ENCODE results near the gene THG1L. TPM values are rescaled to one million over a fixed set of nuclear protein-coding genes. Genes with fewer than 3 reads are reported as not detected.

Gene THG1L
- total and polyA plus RNA-seq, 2 of the 13 experiments (the other 11 are each of a cell fraction or from before 2014, with no cell fraction given) = 16.6 to 17.2 TPM

DNA sequence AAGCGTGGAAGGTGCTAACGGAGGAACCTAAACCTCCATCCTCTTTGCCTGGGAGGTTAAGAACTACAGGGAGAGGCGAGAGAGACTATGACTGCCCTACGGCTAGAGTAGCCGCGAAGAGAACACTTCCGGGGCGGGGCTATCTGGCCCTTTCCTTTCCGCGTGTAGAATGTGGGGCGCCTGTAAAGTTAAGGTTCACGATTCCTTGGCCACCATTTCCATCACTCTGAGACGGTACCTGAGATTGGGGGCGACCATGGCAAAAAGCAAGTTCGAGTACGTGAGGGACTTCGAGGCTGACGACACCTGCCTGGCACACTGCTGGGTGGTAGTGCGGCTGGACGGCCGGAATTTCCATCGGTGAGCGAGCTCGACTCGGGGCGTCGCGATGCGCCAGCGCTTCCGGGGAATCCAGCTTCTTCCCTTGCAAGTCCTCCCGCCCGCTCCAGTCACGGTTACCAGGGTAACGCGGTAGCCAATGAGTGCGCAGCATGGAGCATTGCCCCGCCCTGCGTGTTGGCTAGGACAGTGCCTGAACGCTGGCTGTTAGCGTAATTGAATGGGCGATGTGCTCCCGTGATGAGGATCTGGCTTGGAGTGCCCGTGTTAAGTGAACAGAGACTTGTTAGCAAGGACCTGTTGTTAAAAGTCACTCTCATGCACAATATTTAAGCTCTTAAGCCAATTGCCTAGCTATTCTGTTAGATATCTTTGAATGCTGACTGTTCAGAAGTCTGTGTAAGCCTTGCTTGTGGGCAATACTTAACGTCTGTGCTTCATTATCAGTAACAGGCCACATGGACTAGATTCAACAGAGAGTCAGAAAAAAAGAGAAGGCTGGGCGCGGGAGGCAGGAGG lies at the start of gene THG1L (continued):
- TF ChIP-seq FOXP4 (CRISPR knock-in tag; IDR thresholded peaks at IDR 0.05) (peak; percentile 42; the same call in 1 of the 2 replicates), CSRNP1 (CRISPR knock-in tag; IDR thresholded peaks at IDR 0.05) (peak; percentile 76; the same call in 1 of the 2 replicates), RBM39 (IDR thresholded peaks at IDR 0.05; ENCODE audit: low read depth, low read length, poor library complexity, severe bottlenecking) (peak; percentile 66), ZNF746 (CRISPR knock-in tag; IDR thresholded peaks at IDR 0.05) (0 out of 2 replicates have a peak, but pooled peaks have one; percentile 46), KDM3A (CRISPR knock-in tag; IDR thresholded peaks at IDR 0.05; ENCODE audit: low read depth) (no peak), HOXD1 (CRISPR knock-in tag; IDR thresholded peaks at IDR 0.05) (peak; percentile 51; the same call in 1 of the 2 replicates), KLF6 (CRISPR knock-in tag; IDR thresholded peaks at IDR 0.05) (no peak), JARID2 (CRISPR knock-in tag; IDR thresholded peaks at IDR 0.05; ENCODE audit: insufficient replicate concordance) (peak; percentile 18), ZNF512B (CRISPR knock-in tag; IDR thresholded peaks at IDR 0.05; ENCODE audit: borderline replicate concordance) (no peak), PAX8 (CRISPR knock-in tag; IDR thresholded peaks at IDR 0.05; ENCODE audit: borderline replicate concordance) (no peak), PRPF4 (IDR thresholded peaks at IDR 0.05; ENCODE audit: low read depth, low read length, poor library complexity, severe bottlenecking) (no peak), MAFF (IDR thresholded peaks at IDR 0.05; ENCODE audit: low read depth, low read length) (no peak), NFYB (CRISPR knock-in tag; IDR thresholded peaks at IDR 0.05) (peak; percentile 79), DRAP1 (CRISPR knock-in tag; IDR thresholded peaks at IDR 0.05) (no peak), KDM5B (CRISPR knock-in tag; IDR thresholded peaks at IDR 0.05; ENCODE audit: borderline replicate concordance) (peak; percentile 89; the same call in 1 of the 2 replicates), ZNF430 (CRISPR knock-in tag; IDR thresholded peaks at IDR 0.05) (peak; percentile 82), FOXC1 (CRISPR knock-in tag; IDR thresholded peaks at IDR 0.05; ENCODE audit: borderline replicate concordance) (peak; percentile 41; the same call in 1 of the 2 replicates), TAF15 (IDR thresholded peaks at IDR 0.05; ENCODE audit: low read depth, low read length, poor library complexity, severe bottlenecking) (no peak)

Data from HepG2 (cell line).